CD4-positive, alpha-beta T cell treated with Interleukin-4 for 1 hour (primary cell): ENCODE data around the gene CDS1.
"Not testable (repeated sequence)": the region's sequence is repeated elsewhere in the genome, so short reads cannot be mapped to it uniquely, and the experiment has no call there.

Source experiments
- DNase-seq, 2 donors: peaks; one replicate each; pipeline ENCODE4 v3.0.0-alpha.2; 2020 to 2022

CDS1 gene

GRCh38 chr4:84614891-84615290, 32.0 kb downstream of the CDS1 start:
- no peak for DNase-seq

- no peak for DNase-seq
These were observed 32.4 kb downstream of the CDS1 start for GRCh38 chr4:84615355-84615754.

GRCh38 chr4:84622959-84623358, 40.0 kb downstream of the CDS1 start:
- no peak for DNase-seq

- DNase-seq = no peak
These were observed 40.7 kb downstream of the CDS1 start for GRCh38 chr4:84623661-84624060.

GRCh38 chr4:84626673-84627072, 43.7 kb downstream of the CDS1 start:
- no peak for DNase-seq

- no peak for DNase-seq
These were observed 48.6 kb downstream of the CDS1 start for GRCh38 chr4:84631573-84631972.

GRCh38 chr4:84632092-84632491, 49.2 kb downstream of the CDS1 start:
- DNase-seq = no peak

GRCh38 chr4:84634961-84635360, 52.0 kb downstream of the CDS1 start:
- DNase-seq = no peak

GRCh38 chr4:84638092-84638491, 55.2 kb downstream of the CDS1 start:
- no peak for DNase-seq

GRCh38 chr4:84639145-84639544, 56.2 kb downstream of the CDS1 start:
- DNase-seq = no peak

- DNase-seq = no peak
These were observed 61.2 kb downstream of the CDS1 start for GRCh38 chr4:84644087-84644486.

- no peak for DNase-seq
These were observed 64.5 kb downstream of the CDS1 start for GRCh38 chr4:84647312-84647884.

GRCh38 chr4:84648178-84648577, 65.3 kb downstream of the CDS1 start:
- no peak for DNase-seq

GRCh38 chr4:84648863-84649647, 66.1 kb downstream of the CDS1 start:
- no peak for DNase-seq

GRCh38 chr4:84651499-84651898, 68.6 kb downstream of the CDS1 start:
- no peak for DNase-seq

- DNase-seq = no peak
These were observed 69.6 kb downstream of the CDS1 start for GRCh38 chr4:84652478-84652877.

GRCh38 chr4:84660606-84661005, 77.7 kb downstream of the CDS1 start:
- DNase-seq = no peak

- DNase-seq = no peak
These were observed 78.4 kb downstream of the CDS1 start for GRCh38 chr4:84661191-84661939.

GRCh38 chr4:84664767-84665166, 81.8 kb downstream of the CDS1 start:
- not testable (repeated sequence) for DNase-seq

- DNase-seq = no peak
These were observed 83.5 kb downstream of the CDS1 start for GRCh38 chr4:84666439-84666838.

GRCh38 chr4:84669201-84669600, 86.3 kb downstream of the CDS1 start:
- DNase-seq = no peak

- no peak for DNase-seq
These were observed 89.2 kb downstream of the CDS1 start for GRCh38 chr4:84672177-84672576.

GRCh38 chr4:84673475-84674240, 90.7 kb downstream of the CDS1 start:
- no peak for DNase-seq
